ENCODE measurements around the gene AP2A1.

- no peak for TF ChIP-seq POLR2A (IDR thresholded peaks at IDR 0.05; ENCODE audit: low read length)
- no peak for TF ChIP-seq KDM5A (IDR thresholded peaks at IDR 0.05)
- no peak for TF ChIP-seq CHD2 (IDR thresholded peaks at IDR 0.05; ENCODE audit: low read length, partially characterized antibody)
- TF ChIP-seq EP300 (IDR thresholded peaks at IDR 0.05) = no peak
- TF ChIP-seq SMC3 (IDR thresholded peaks at IDR 0.05) = no peak
Measured at GRCh38 chr19:49795615-49796014, 28.8 kb downstream of the AP2A1 start.

Data from A549 (cell line).